H9 (cell line): ENCODE measurements around the gene GALNT10. TPM values are rescaled to one million over a fixed set of nuclear protein-coding genes. Genes with fewer than 3 reads are reported as not detected.

Experiments used
- DNase-seq: peaks from one replicate; pipeline ENCODE4 v3.0.0-alpha.2; 2017
- H2AFZ ChIP-seq: one replicate; pipeline ENCODE4 v1.6.1; 2013; ENCODE audit warnings: mild to moderate bottlenecking, low read length, control low read depth, moderate library complexity
- H2AK5ac ChIP-seq: 2 replicates; pipeline ENCODE4 v1.6.1; 2013; ENCODE audit warnings: low read length, control low read depth, mixed read lengths; ENCODE audit not compliant: insufficient read length
- H2BK120ac ChIP-seq: one replicate; pipeline ENCODE4 v1.6.1; 2013; ENCODE audit warnings: low read depth, mild to moderate bottlenecking, low read length, control low read depth, inconsistent platforms; ENCODE audit not compliant: poor library complexity, severe bottlenecking
- H2BK12ac ChIP-seq: 2 replicates; pipeline ENCODE4 v1.6.1; 2013; ENCODE audit warnings: low read length, control low read depth, mixed read lengths, low read depth; ENCODE audit not compliant: insufficient read length
- H2BK15ac ChIP-seq: 2 replicates; pipeline ENCODE4 v1.6.1; 2013; ENCODE audit warnings: low read depth, low read length, control low read depth
- H2BK20ac ChIP-seq: one replicate; pipeline ENCODE4 v1.6.1; 2013; ENCODE audit warnings: low read depth, mild to moderate bottlenecking, low read length, control low read depth, inconsistent platforms; ENCODE audit not compliant: poor library complexity, severe bottlenecking
- H2BK5ac ChIP-seq: 2 replicates; pipeline ENCODE4 v1.6.1; 2013; ENCODE audit warnings: low read length, control low read depth, mixed read lengths; ENCODE audit not compliant: insufficient read length
- H3K14ac ChIP-seq: 2 replicates; pipeline ENCODE4 v1.6.1; 2013; ENCODE audit warnings: low read length, control low read depth; ENCODE audit not compliant: insufficient read depth
- H3K18ac ChIP-seq: 2 replicates; pipeline ENCODE4 v1.6.1; 2013; ENCODE audit warnings: low read depth, mild to moderate bottlenecking, mixed read lengths, low read length, control low read depth; ENCODE audit not compliant: insufficient read length
- H3K23ac ChIP-seq: 2 replicates; pipeline ENCODE4 v1.6.1; 2013; ENCODE audit warnings: low read length, control low read depth, mixed read lengths, low read depth; ENCODE audit not compliant: insufficient read length
- H3K23me2 ChIP-seq: 2 replicates; pipeline ENCODE4 v1.6.1; 2013; ENCODE audit warnings: low read depth, mild to moderate bottlenecking, mixed read lengths, low read length, control low read depth; ENCODE audit not compliant: insufficient read length, poor library complexity, severe bottlenecking
- H3K27ac ChIP-seq: 2 replicates; pipeline ENCODE4 v1.5.1; 2013; ENCODE audit warnings: low read length, control low read depth, mixed read lengths, low read depth; ENCODE audit not compliant: insufficient read length
- H3K27me3 ChIP-seq: 2 replicates; pipeline ENCODE4 v1.6.1; 2013; ENCODE audit warnings: low read length, control low read depth, inconsistent platforms; ENCODE audit not compliant: insufficient read depth
- H3K4ac ChIP-seq: 2 replicates; pipeline ENCODE4 v1.6.1; 2013; ENCODE audit warnings: low read depth, mild to moderate bottlenecking, control low read depth, inconsistent platforms, low read length, moderate library complexity
- H3K4me1 ChIP-seq: 2 replicates; pipeline ENCODE4 v1.6.1; 2013; ENCODE audit warnings: low read length, control low read depth, inconsistent platforms; ENCODE audit not compliant: insufficient read depth
- H3K4me2 ChIP-seq: 2 replicates; pipeline ENCODE4 v1.6.1; 2013; ENCODE audit warnings: low read length, control low read depth, mixed read lengths; ENCODE audit not compliant: insufficient read length, insufficient read depth
- H3K56ac ChIP-seq: 2 replicates; pipeline ENCODE4 v1.6.1; 2013; ENCODE audit warnings: low read depth, mild to moderate bottlenecking, mixed read lengths, low read length, control low read depth; ENCODE audit not compliant: insufficient read length
- H3K79me1 ChIP-seq: 2 replicates; pipeline ENCODE4 v1.6.1; 2013; ENCODE audit warnings: low read depth, mild to moderate bottlenecking, moderate library complexity, low read length, control low read depth, inconsistent platforms; ENCODE audit not compliant: insufficient read depth, poor library complexity, severe bottlenecking
- H3K79me2 ChIP-seq: 2 replicates; pipeline ENCODE4 v1.6.1; 2013; ENCODE audit warnings: low read length, control low read depth, inconsistent platforms; ENCODE audit not compliant: insufficient read depth
- H3K9ac ChIP-seq: 2 replicates; pipeline ENCODE4 v1.6.1; 2013; ENCODE audit warnings: low read length, control low read depth, mixed read lengths; ENCODE audit not compliant: insufficient read length; ENCODE audit errors: extremely low read depth
- H3K9me3 ChIP-seq: one replicate; pipeline ENCODE4 v1.6.1; 2013; ENCODE audit warnings: low read depth, low read length, inconsistent platforms; ENCODE audit not compliant: control insufficient read depth
- H3T11ph ChIP-seq: one replicate; pipeline ENCODE4 v1.6.1; 2013; ENCODE audit warnings: mild to moderate bottlenecking, low read length, control low read depth, inconsistent platforms
- H4K20me1 ChIP-seq: one replicate; pipeline ENCODE4 v1.6.1; 2013; ENCODE audit not compliant: control insufficient read depth, insufficient read length, insufficient read depth
- H4K5ac ChIP-seq: 2 replicates; pipeline ENCODE4 v1.6.1; 2013; ENCODE audit warnings: low read depth, mild to moderate bottlenecking, mixed read lengths, low read length, control low read depth; ENCODE audit not compliant: insufficient read length
- H4K8ac ChIP-seq: replicated peaks from 2 replicates; pipeline ENCODE4 v1.6.1; 2013; ENCODE audit warnings: low read length, control low read depth, mixed read lengths, low read depth; ENCODE audit not compliant: insufficient read length
- H4K91ac ChIP-seq: 2 replicates; pipeline ENCODE4 v1.6.1; 2013; ENCODE audit warnings: low read depth, mild to moderate bottlenecking, moderate library complexity, mixed read lengths, low read length, control low read depth; ENCODE audit not compliant: insufficient read length
- H3K27ac Mint-ChIP-seq, 3 experiments: 2 replicates in 2 of 3; 3 replicates in 1 of 3; pipeline ENCODE4 v1.8.0; 2020 to 2021; ENCODE audit warnings: mixed read lengths in 3 of 3, mild to moderate bottlenecking in 1 of 3, moderate library complexity in 1 of 3
- H3K27me3 Mint-ChIP-seq: 2 replicates; pipeline ENCODE4 v1.8.0; 2021; ENCODE audit warnings: low read depth, mild to moderate bottlenecking, moderate library complexity, mixed read lengths
- H3K36me3 Mint-ChIP-seq, 3 experiments: 2 replicates in 2 of 3; 3 replicates in 1 of 3; pipeline ENCODE4 v1.8.0; 2020 to 2021; ENCODE audit warnings: low read depth in 3 of 3, mixed read lengths in 3 of 3; ENCODE audit not compliant: insufficient read depth in 1 of 3
- H3K4me1 Mint-ChIP-seq, 2 experiments: 2 replicates each; pipeline ENCODE4 v1.8.0; 2020; ENCODE audit warnings: mixed read lengths in 2 of 2
- H3K4me3 Mint-ChIP-seq, 2 experiments: 2 replicates in 1 of 2; 3 replicates in 1 of 2; pipeline ENCODE4 v1.8.0; 2020 to 2021; ENCODE audit warnings: mild to moderate bottlenecking in 2 of 2, mixed read lengths in 2 of 2, moderate library complexity in 1 of 2
- H3K9me3 Mint-ChIP-seq, 2 experiments: 2 replicates in 1 of 2; 3 replicates in 1 of 2; pipeline ENCODE4 v1.8.0; 2020; ENCODE audit warnings: mild to moderate bottlenecking in 2 of 2, mixed read lengths in 2 of 2, moderate library complexity in 1 of 2
- WGBS: extraction: QIAGEN DNeasy Blood & Tissue Kit; methylation state at CpG from one replicate; pipeline ENCODE4 v1.1.7; 2013; ENCODE audit warnings: missing lambda C conversion rate, low lambda C conversion rate, mixed read lengths; ENCODE audit not compliant: insufficient read length; ENCODE audit errors: extremely low coverage; 5-methylcytosine and 5-hydroxymethylcytosine counted together
- total RNA-seq: library from RNA; stranded (reverse); gene quantifications from 2 replicates; pipeline ENCODE4 v1.2.1, GENCODE V29; 2021
- TF ChIP-seq, protein P1 (sequence below): fragments of 200-600 bp; sonication (generic); conservative IDR thresholded peaks from 3 replicates; pipeline ENCODE4 v1.8.0; 2021; ENCODE audit warnings: antibody characterized with exemption, mild to moderate bottlenecking

GALNT10 gene
- total RNA-seq, 1 experiment from 2014 or later = 15.4 TPM

DNA sequence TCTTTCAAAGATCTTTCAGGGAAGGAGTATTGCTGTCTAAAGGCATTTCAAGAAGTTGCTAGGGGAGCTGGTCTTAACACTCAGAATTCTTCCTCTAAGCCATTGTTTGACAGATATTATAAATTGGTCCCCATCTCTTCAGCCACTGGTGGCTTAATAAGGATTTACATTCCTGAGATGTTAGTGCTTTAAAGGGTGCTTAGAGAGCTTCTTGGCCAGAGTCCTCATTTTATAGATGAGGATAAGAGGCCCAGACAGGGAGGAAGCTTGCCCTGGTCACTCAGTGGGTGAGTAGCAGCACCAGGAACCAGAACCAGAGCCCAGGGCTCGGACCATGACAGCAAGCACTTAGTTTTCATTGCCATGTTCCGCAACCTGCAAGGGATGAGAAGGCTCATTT, 53.2 kb downstream of the GALNT10 start:
- TF ChIP-seq, protein P1, sequence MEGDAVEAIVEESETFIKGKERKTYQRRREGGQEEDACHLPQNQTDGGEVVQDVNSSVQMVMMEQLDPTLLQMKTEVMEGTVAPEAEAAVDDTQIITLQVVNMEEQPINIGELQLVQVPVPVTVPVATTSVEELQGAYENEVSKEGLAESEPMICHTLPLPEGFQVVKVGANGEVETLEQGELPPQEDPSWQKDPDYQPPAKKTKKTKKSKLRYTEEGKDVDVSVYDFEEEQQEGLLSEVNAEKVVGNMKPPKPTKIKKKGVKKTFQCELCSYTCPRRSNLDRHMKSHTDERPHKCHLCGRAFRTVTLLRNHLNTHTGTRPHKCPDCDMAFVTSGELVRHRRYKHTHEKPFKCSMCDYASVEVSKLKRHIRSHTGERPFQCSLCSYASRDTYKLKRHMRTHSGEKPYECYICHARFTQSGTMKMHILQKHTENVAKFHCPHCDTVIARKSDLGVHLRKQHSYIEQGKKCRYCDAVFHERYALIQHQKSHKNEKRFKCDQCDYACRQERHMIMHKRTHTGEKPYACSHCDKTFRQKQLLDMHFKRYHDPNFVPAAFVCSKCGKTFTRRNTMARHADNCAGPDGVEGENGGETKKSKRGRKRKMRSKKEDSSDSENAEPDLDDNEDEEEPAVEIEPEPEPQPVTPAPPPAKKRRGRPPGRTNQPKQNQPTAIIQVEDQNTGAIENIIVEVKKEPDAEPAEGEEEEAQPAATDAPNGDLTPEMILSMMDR = no peak
- no peak for DNase-seq
- H3K56ac ChIP-seq = no peak overlapping the region
- no peak overlapping the region for H2AFZ ChIP-seq
- H3K4me1 Mint-ChIP-seq = peaks cover 29 to 36% of the 10 kb centered on the region in 2 experiments
- H3T11ph ChIP-seq = no peak overlapping the region
- no peak overlapping the region for H3K14ac ChIP-seq
- H3K36me3 Mint-ChIP-seq = no peaks in the 10 kb centered on the region; a peak in 1 of 7 replicates
- no peak overlapping the region for H2BK120ac ChIP-seq
- no CpG with 5 or more reads among the region's 2 CpGs for WGBS
- no peaks in the 10 kb centered on the region for H3K27me3 ChIP-seq
- H3K27ac ChIP-seq = no peak overlapping the region
- no peaks in the 10 kb centered on the region for H3K79me2 ChIP-seq
- no peak overlapping the region for H2AK5ac ChIP-seq
- no peak overlapping the region for H2BK12ac ChIP-seq
- H4K20me1 ChIP-seq = no peaks in the 10 kb centered on the region
- no peaks in the 10 kb centered on the region for H3K23me2 ChIP-seq
- no peak overlapping the region; a peak in 1 of 5 replicates for H3K4me3 Mint-ChIP-seq
- H3K9ac ChIP-seq = no peak overlapping the region
- no peak overlapping the region for H3K4ac ChIP-seq
- H3K23ac ChIP-seq = no peak overlapping the region
- H3K9me3 Mint-ChIP-seq = no peaks in the 10 kb centered on the region; a peak in 1 of 5 replicates
- peak overlapping the region in 1 of 3 experiments; percentile 90; a peak in 3 of 7 replicates for H3K27ac Mint-ChIP-seq
- no peaks in the 10 kb centered on the region for H3K79me1 ChIP-seq
- no peak overlapping the region for H2BK20ac ChIP-seq
- H4K91ac ChIP-seq = no peak overlapping the region
- H4K5ac ChIP-seq = no peak overlapping the region
- no peaks in the 10 kb centered on the region for H3K9me3 ChIP-seq
- H2BK5ac ChIP-seq = no peak overlapping the region
- no peaks in the 10 kb centered on the region; the same call in 1 of the 2 replicates for H3K4me1 ChIP-seq
- H4K8ac ChIP-seq = no peak overlapping the region
- no peak overlapping the region for H2BK15ac ChIP-seq
- no peaks in the 10 kb centered on the region; the same call in none of the 2 replicates for H3K27me3 Mint-ChIP-seq
- no peak overlapping the region for H3K4me2 ChIP-seq
- no peak overlapping the region for H3K18ac ChIP-seq
